HEK293 (cell line): Measurements from ENCODE around the gene POLR2E.

Experiments used
- CTCF ChIA-PET: fragments of 350-600 bp; formaldehyde crosslinking; extraction: SDS; loops from one replicate; lab custom pipeline; 2021; ENCODE audit warnings: antibody characterized with exemption; lab: Yijun Ruan, JAX
- POLR2A ChIA-PET: fragments of 300-600 bp; formaldehyde crosslinking; extraction: SDS; loops from one replicate; lab custom pipeline; 2020; ENCODE audit warnings: antibody characterized with exemption, inconsistent platforms; lab: Yijun Ruan, JAX
- H3K27ac ChIP-seq: fragments of 200-500 bp; sonication (Bioruptor generic); 2 replicates; pipeline ENCODE4 v1.5.1; 2014; ENCODE audit warnings: low read depth, low read length, control low read depth, inconsistent platforms; ENCODE audit errors: extremely low read depth
- H3K36me3 ChIP-seq, 2 experiments: fragments of 200-500 bp in 1 of 2; sonication (Bioruptor generic) in 1 of 2; 1 replicate in 1 of 2; 2 replicates in 1 of 2; pipeline ENCODE4 v1.5.1; 2014 to 2017; ENCODE audit warnings: inconsistent platforms in 2 of 2, low read length in 2 of 2; ENCODE audit not compliant: control insufficient read depth in 2 of 2, insufficient read depth in 1 of 2
- H3K4me1 ChIP-seq: fragments of 200-500 bp; sonication (Bioruptor generic); 2 replicates; pipeline ENCODE4 v1.5.1; 2014; ENCODE audit warnings: mild to moderate bottlenecking, low read length, inconsistent platforms; ENCODE audit not compliant: control insufficient read depth, insufficient read depth
- H3K4me3 ChIP-seq: 2 replicates; pipeline ENCODE4 v1.5.1; 2011; ENCODE audit warnings: low read depth, mild to moderate bottlenecking, control low read depth, low read length, moderate library complexity
- H3K9me3 ChIP-seq: fragments of 200-500 bp; sonication (Bioruptor generic); 2 replicates; pipeline ENCODE4 v1.5.1; 2014; ENCODE audit warnings: low read depth, low read length, inconsistent platforms; ENCODE audit not compliant: control insufficient read depth, insufficient read depth
- HOXA7 ChIP-seq: sonication (generic); formaldehyde crosslinking; IDR thresholded peaks from 2 replicates; pipeline ENCODE4 v1.8.1; 2022; ENCODE audit warnings: missing genetic modification reagents, borderline replicate concordance
- KLF1 ChIP-seq: fragments of 450-650 bp; formaldehyde crosslinking; IDR thresholded peaks from 2 replicates; pipeline ENCODE4 v1.5.1; 2016; ENCODE audit warnings: missing biosample characterization, missing genetic modification characterization
- KLF8 ChIP-seq: fragments of 450-650 bp; formaldehyde crosslinking; IDR thresholded peaks from 2 replicates; pipeline ENCODE4 v1.5.1; 2016; ENCODE audit warnings: missing biosample characterization, missing genetic modification characterization
- KLF9 ChIP-seq: fragments of 450-650 bp; formaldehyde crosslinking; IDR thresholded peaks from 2 replicates; pipeline ENCODE4 v1.5.1; 2016; ENCODE audit warnings: missing biosample characterization, missing genetic modification characterization, low read depth
- MYNN ChIP-seq: fragments of 450-650 bp; formaldehyde crosslinking; IDR thresholded peaks from 2 replicates; pipeline ENCODE4 v1.5.1; 2016; ENCODE audit warnings: missing biosample characterization, missing genetic modification characterization, borderline replicate concordance
- MZF1 ChIP-seq: fragments of 450-650 bp; formaldehyde crosslinking; IDR thresholded peaks from 2 replicates; pipeline ENCODE4 v1.5.1; 2017; ENCODE audit warnings: missing biosample characterization, missing genetic modification characterization, borderline replicate concordance
- SCRT2 ChIP-seq: fragments of 450-650 bp; formaldehyde crosslinking; IDR thresholded peaks from 2 replicates; pipeline ENCODE4 v1.5.1; 2016; ENCODE audit warnings: missing biosample characterization, missing genetic modification characterization
- ZFP41 ChIP-seq: fragments of 450-650 bp; formaldehyde crosslinking; IDR thresholded peaks from 2 replicates; pipeline ENCODE4 v1.5.1; 2016; ENCODE audit warnings: missing biosample characterization, missing genetic modification characterization, borderline replicate concordance
- ZNF114 ChIP-seq: fragments of 450-650 bp; formaldehyde crosslinking; IDR thresholded peaks from 2 replicates; pipeline ENCODE4 v1.5.0; 2017; ENCODE audit warnings: missing biosample characterization, missing genetic modification characterization
- ZNF121 ChIP-seq: fragments of 450-650 bp; formaldehyde crosslinking; IDR thresholded peaks from 2 replicates; pipeline ENCODE4 v1.5.1; 2016; ENCODE audit warnings: missing biosample characterization, missing genetic modification characterization
- ZNF146 ChIP-seq: fragments of 450-650 bp; formaldehyde crosslinking; IDR thresholded peaks from 2 replicates; pipeline ENCODE4 v1.5.1; 2016; ENCODE audit warnings: missing biosample characterization, missing genetic modification characterization
- ZNF266 ChIP-seq: fragments of 450-650 bp; formaldehyde crosslinking; IDR thresholded peaks from 2 replicates; pipeline ENCODE4 v1.5.1; 2016; ENCODE audit warnings: missing biosample characterization, missing genetic modification characterization, low read depth
- ZNF48 ChIP-seq: fragments of 450-650 bp; formaldehyde crosslinking; IDR thresholded peaks from 2 replicates; pipeline ENCODE4 v1.5.1; 2016; ENCODE audit warnings: missing biosample characterization, missing genetic modification characterization
- ZNF530 ChIP-seq: fragments of 450-650 bp; formaldehyde crosslinking; IDR thresholded peaks from 2 replicates; pipeline ENCODE4 v1.5.1; 2016; ENCODE audit warnings: low read depth, missing biosample characterization, missing genetic modification characterization
- ZNF701 ChIP-seq: fragments of 450-650 bp; formaldehyde crosslinking; IDR thresholded peaks from 2 replicates; pipeline ENCODE4 v1.5.1; 2016; ENCODE audit warnings: missing biosample characterization, missing genetic modification characterization
- ZNF777 ChIP-seq: fragments of 450-650 bp; formaldehyde crosslinking; IDR thresholded peaks from 2 replicates; pipeline ENCODE4 v1.5.1; 2017; ENCODE audit warnings: missing biosample characterization, missing genetic modification characterization, borderline replicate concordance
- ZSCAN16 ChIP-seq: fragments of 450-650 bp; formaldehyde crosslinking; IDR thresholded peaks from 2 replicates; pipeline ENCODE4 v1.5.1; 2016; ENCODE audit warnings: missing biosample characterization, missing genetic modification characterization
- ZSCAN23 ChIP-seq: fragments of 450-650 bp; formaldehyde crosslinking; IDR thresholded peaks from 2 replicates; pipeline ENCODE4 v1.5.1; 2016; ENCODE audit warnings: missing biosample characterization, missing genetic modification characterization
- TF ChIP-seq, protein P1 (sequence below): fragments of 450-650 bp; formaldehyde crosslinking; IDR thresholded peaks from 2 replicates; pipeline ENCODE4 v1.5.1; 2017; ENCODE audit warnings: missing biosample characterization, missing genetic modification characterization
- TF ChIP-seq, protein P2 (sequence below): fragments of 450-650 bp; formaldehyde crosslinking; IDR thresholded peaks from 2 replicates; pipeline ENCODE4 v1.5.1; 2016; ENCODE audit warnings: missing biosample characterization, missing genetic modification characterization
- TF ChIP-seq, protein P3 (sequence below): fragments of 450-650 bp; formaldehyde crosslinking; IDR thresholded peaks from 2 replicates; pipeline ENCODE4; 2016; ENCODE audit warnings: missing biosample characterization, missing genetic modification characterization

POLR2E gene

DNA sequence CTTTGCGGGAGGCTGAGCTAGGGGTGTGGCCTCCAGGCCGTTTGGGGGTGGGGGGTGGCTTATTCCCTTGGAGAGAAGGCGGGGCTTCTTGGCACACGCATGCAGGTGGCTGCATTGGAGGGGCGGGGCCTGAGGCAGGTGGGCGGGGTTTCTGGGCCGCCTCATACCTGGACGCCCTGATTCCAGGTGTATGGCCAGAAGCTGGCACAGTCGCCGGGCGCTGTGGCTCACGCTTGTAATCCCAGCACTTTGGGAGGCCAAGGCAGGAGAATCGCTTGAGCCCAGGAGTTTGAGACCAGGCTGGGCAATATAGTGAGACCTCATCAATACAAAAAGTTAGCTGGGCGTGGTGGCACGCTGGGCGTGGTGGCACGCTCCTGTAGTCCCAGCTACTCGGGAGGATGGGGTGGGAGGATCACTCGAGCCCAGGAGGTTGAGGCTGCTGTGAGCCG is 47.5 kb downstream of the POLR2E start:
- Histone ChIP-seq H3K27ac (no peak overlapping the region), H3K4me3 (no peak overlapping the region), H3K9me3 (no peaks in the 10 kb centered on the region), H3K36me3 (peaks cover 0 to 13% of the 10 kb centered on the region in 2 experiments; a peak in 2 of 3 replicates), H3K4me1 (no peaks in the 10 kb centered on the region; the same call in 1 of the 2 replicates)
- POLR2A ChIA-PET: interaction anchor here (0.6 to 1.9 kb wide), 4 partner anchors 18 to 209 kb away, joined by 4 to 10 read pairs (median 4); no protein-coding TSS in a partner anchor
- CTCF ChIA-PET: interaction anchor here (0.6 kb wide), 1 partner anchor 25 kb away, joined by 3 read pairs; no protein-coding TSS in a partner anchor
- no peak for TF ChIP-seq ZNF266 (tag by site-specific recombination)
- 0 out of 2 replicates have a peak, but pooled peaks have one; percentile 19 for TF ChIP-seq KLF9 (tag by site-specific recombination)
- TF ChIP-seq KLF8 (tag by site-specific recombination): peak; percentile 30; the same call in 1 of the 2 replicates
- 0 out of 2 replicates have a peak, but pooled peaks have one; percentile 46 for TF ChIP-seq ZNF121 (tag by site-specific recombination)
- peak; percentile 62 for TF ChIP-seq KLF1 (tag by site-specific recombination)
- TF ChIP-seq ZSCAN23 (tag by site-specific recombination): no peak

DNA sequence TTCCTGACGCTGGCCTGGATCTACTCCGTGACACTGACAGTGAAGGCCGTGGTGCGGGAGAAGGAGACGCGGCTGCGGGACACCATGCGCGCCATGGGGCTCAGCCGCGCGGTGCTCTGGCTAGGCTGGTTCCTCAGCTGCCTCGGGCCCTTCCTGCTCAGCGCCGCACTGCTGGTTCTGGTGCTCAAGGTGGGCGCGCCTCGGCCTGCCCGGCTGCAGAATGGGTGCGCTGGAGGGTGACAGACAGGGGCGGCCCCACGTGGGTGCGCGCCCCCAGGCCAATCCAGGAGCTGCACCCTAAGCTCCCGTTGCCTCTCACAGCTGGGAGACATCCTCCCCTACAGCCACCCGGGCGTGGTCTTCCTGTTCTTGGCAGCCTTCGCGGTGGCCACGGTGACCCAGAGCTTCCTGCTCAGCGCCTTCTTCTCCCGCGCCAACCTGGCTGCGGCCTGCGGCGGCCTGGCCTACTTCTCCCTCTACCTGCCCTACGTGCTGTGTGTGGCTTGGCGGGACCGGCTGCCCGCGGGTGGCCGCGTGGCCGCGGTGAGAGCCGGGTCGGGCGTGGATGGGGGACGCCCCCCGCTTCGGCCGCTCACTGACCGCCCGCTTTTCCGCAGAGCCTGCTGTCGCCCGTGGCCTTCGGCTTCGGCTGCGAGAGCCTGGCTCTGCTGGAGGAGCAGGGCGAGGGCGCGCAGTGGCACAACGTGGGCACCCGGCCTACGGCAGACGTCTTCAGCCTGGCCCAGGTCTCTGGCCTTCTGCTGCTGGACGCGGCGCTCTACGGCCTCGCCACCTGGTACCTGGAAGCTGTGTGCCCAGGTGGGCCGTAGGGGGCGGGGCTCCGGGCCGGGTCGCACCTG is 48.1 kb downstream of the POLR2E start:
- ChIA-PET POLR2A (interaction anchor here (1.9 kb wide), 1 partner anchor 19 kb away, joined by 10 read pairs; no protein-coding TSS in a partner anchor), CTCF (interaction anchor here (0.6 kb wide), 1 partner anchor 25 kb away, joined by 3 read pairs; no protein-coding TSS in a partner anchor)
- TF ChIP-seq, protein P1, sequence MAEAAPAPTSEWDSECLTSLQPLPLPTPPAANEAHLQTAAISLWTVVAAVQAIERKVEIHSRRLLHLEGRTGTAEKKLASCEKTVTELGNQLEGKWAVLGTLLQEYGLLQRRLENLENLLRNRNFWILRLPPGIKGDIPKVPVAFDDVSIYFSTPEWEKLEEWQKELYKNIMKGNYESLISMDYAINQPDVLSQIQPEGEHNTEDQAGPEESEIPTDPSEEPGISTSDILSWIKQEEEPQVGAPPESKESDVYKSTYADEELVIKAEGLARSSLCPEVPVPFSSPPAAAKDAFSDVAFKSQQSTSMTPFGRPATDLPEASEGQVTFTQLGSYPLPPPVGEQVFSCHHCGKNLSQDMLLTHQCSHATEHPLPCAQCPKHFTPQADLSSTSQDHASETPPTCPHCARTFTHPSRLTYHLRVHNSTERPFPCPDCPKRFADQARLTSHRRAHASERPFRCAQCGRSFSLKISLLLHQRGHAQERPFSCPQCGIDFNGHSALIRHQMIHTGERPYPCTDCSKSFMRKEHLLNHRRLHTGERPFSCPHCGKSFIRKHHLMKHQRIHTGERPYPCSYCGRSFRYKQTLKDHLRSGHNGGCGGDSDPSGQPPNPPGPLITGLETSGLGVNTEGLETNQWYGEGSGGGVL: no peak
- TF ChIP-seq ZNF777 (tag by site-specific recombination) (no peak), KLF1 (tag by site-specific recombination) (peak; percentile 22; the same call in 1 of the 2 replicates), ZNF701 (tag by site-specific recombination) (no peak), MYNN (tag by site-specific recombination) (no peak)
- no peaks in the 10 kb centered on the region for H3K9me3 ChIP-seq
- no peak overlapping the region for H3K27ac ChIP-seq
- no peak overlapping the region for H3K4me3 ChIP-seq
- H3K4me1 ChIP-seq: no peaks in the 10 kb centered on the region; the same call in 1 of the 2 replicates
- H3K36me3 ChIP-seq: peaks cover 0 to 20% of the 10 kb centered on the region in 2 experiments; a peak in 2 of 3 replicates

DNA sequence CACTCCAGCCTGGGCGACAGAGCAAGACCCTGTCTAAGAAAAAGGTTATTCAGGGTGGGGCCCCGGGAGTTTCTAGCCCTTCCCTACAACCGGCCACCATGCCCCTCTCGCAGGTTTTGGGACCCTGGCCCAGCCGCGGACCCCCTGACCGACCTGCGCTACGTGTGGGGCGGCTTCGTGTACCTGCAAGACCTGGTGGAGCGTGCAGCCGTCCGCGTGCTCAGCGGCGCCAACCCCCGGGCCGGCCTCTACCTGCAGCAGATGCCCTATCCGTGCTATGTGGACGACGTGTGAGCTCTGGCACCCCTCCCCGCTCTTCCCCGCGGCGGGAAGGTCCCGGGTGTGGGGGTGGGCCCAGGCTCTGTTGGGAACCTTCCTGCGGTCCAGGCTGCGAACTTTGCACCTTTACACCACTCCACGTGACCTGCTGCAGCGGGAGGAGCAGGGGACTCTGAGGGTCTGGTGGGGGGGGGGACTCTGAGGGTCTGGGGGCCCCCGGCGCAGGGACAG is 49.0 kb downstream of the POLR2E start:
- Histone ChIP-seq H3K9me3 (no peaks in the 10 kb centered on the region), H3K36me3 (peaks cover 0 to 22% of the 10 kb centered on the region in 2 experiments; a peak in 2 of 3 replicates), H3K4me1 (no peaks in the 10 kb centered on the region; the same call in 1 of the 2 replicates), H3K4me3 (no peak overlapping the region), H3K27ac (no peak overlapping the region)
- ChIA-PET POLR2A (no interaction called here), CTCF (no interaction called here)
- TF ChIP-seq MZF1 (tag by site-specific recombination) (no peak), ZFP41 (tag by site-specific recombination) (no peak), ZNF146 (tag by site-specific recombination) (no peak), ZSCAN16 (tag by site-specific recombination) (no peak), HOXA7 (CRISPR knock-in tag) (no peak), ZNF48 (tag by site-specific recombination) (no peak), ZNF530 (no peak), ZNF114 (tag by site-specific recombination) (no peak), SCRT2 (no peak)
- TF ChIP-seq, protein P2, sequence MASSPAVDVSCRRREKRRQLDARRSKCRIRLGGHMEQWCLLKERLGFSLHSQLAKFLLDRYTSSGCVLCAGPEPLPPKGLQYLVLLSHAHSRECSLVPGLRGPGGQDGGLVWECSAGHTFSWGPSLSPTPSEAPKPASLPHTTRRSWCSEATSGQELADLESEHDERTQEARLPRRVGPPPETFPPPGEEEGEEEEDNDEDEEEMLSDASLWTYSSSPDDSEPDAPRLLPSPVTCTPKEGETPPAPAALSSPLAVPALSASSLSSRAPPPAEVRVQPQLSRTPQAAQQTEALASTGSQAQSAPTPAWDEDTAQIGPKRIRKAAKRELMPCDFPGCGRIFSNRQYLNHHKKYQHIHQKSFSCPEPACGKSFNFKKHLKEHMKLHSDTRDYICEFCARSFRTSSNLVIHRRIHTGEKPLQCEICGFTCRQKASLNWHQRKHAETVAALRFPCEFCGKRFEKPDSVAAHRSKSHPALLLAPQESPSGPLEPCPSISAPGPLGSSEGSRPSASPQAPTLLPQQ (tag by site-specific recombination): no peak
- TF ChIP-seq, protein P3, sequence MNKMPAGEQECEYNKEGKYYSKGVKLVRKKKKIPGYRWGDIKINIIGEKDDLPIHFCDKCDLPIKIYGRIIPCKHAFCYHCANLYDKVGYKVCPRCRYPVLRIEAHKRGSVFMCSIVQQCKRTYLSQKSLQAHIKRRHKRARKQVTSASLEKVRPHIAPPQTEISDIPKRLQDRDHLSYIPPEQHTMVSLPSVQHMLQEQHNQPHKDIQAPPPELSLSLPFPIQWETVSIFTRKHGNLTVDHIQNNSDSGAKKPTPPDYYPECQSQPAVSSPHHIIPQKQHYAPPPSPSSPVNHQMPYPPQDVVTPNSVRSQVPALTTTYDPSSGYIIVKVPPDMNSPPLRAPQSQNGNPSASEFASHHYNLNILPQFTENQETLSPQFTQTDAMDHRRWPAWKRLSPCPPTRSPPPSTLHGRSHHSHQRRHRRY (tag by site-specific recombination): no peak
